ENCODE measurements around the gene KBTBD3.
"Not testable (repeated sequence)": the region's sequence is repeated elsewhere in the genome, so short reads cannot be mapped to it uniquely, and the experiment has no call there.

The KBTBD3 gene

GRCh38 chr11:106061954-106062949, 14.9 kb downstream of the KBTBD3 start:
- no peak for DNase-seq

- no peak for DNase-seq
These were observed 15.8 kb downstream of the KBTBD3 start for GRCh38 chr11:106061249-106061784.

- DNase-seq, result no peak
These were observed 17.5 kb downstream of the KBTBD3 start for GRCh38 chr11:106059617-106060016.

GRCh38 chr11:106058377-106058776, 18.8 kb downstream of the KBTBD3 start:
- DNase-seq, result not testable (repeated sequence)

- DNase-seq, result no peak
These were observed 26.0 kb downstream of the KBTBD3 start for GRCh38 chr11:106051103-106051502.

GRCh38 chr11:106049727-106050476, 27.2 kb downstream of the KBTBD3 start:
- no peak for DNase-seq

GRCh38 chr11:106047631-106048030, 29.5 kb downstream of the KBTBD3 start:
- DNase-seq, result no peak

GRCh38 chr11:106043540-106043939, 33.6 kb downstream of the KBTBD3 start:
- no peak for DNase-seq

- DNase-seq, result no peak
These were observed 44.3 kb downstream of the KBTBD3 start for GRCh38 chr11:106032861-106033260.

- no peak for DNase-seq
These were observed 45.2 kb downstream of the KBTBD3 start for GRCh38 chr11:106031936-106032335.

GRCh38 chr11:106031202-106031810, 45.8 kb downstream of the KBTBD3 start:
- DNase-seq, result no peak

GRCh38 chr11:106030609-106031008, 46.5 kb downstream of the KBTBD3 start:
- DNase-seq, result no peak

- no peak for DNase-seq
These were observed 54.3 kb downstream of the KBTBD3 start for GRCh38 chr11:106022795-106023275.

GRCh38 chr11:106021967-106022794, 55.0 kb downstream of the KBTBD3 start, which contains the start of gene MSANTD4:
Gene MSANTD4, minus strand, starts transcription at chr11:106022240. Its CDS starts 11,323 bp downstream, at chr11:106010917.
- DNase-seq, result peak; percentile 98

GRCh38 chr11:106021181-106021966, 55.8 kb downstream of the KBTBD3 start:
- DNase-seq, result no peak

GRCh38 chr11:106017093-106017492, 60.1 kb downstream of the KBTBD3 start:
- DNase-seq, result no peak

- no peak for DNase-seq
These were observed 62.1 kb downstream of the KBTBD3 start for GRCh38 chr11:106015066-106015465.

- DNase-seq, result no peak
These were observed 62.5 kb downstream of the KBTBD3 start for GRCh38 chr11:106014620-106015019.

GRCh38 chr11:106014035-106014434, 63.1 kb downstream of the KBTBD3 start:
- no peak for DNase-seq

GRCh38 chr11:106012744-106013143, 64.4 kb downstream of the KBTBD3 start:
- DNase-seq, result no peak

GRCh38 chr11:106011481-106011880, 65.7 kb downstream of the KBTBD3 start:
- no peak for DNase-seq
